CD1c-positive myeloid dendritic cell (primary cell): ENCODE results near the gene PCDHA11.
"Not testable (repeated sequence)": the region's sequence is repeated elsewhere in the genome, so short reads cannot be mapped to it uniquely, and the experiment has no call there.

Experiments
- DNase-seq: peaks from one replicate; pipeline ENCODE4 v3.0.0-alpha.2; 2016; ENCODE audit errors: extremely low spot score

Gene PCDHA11, protein sequence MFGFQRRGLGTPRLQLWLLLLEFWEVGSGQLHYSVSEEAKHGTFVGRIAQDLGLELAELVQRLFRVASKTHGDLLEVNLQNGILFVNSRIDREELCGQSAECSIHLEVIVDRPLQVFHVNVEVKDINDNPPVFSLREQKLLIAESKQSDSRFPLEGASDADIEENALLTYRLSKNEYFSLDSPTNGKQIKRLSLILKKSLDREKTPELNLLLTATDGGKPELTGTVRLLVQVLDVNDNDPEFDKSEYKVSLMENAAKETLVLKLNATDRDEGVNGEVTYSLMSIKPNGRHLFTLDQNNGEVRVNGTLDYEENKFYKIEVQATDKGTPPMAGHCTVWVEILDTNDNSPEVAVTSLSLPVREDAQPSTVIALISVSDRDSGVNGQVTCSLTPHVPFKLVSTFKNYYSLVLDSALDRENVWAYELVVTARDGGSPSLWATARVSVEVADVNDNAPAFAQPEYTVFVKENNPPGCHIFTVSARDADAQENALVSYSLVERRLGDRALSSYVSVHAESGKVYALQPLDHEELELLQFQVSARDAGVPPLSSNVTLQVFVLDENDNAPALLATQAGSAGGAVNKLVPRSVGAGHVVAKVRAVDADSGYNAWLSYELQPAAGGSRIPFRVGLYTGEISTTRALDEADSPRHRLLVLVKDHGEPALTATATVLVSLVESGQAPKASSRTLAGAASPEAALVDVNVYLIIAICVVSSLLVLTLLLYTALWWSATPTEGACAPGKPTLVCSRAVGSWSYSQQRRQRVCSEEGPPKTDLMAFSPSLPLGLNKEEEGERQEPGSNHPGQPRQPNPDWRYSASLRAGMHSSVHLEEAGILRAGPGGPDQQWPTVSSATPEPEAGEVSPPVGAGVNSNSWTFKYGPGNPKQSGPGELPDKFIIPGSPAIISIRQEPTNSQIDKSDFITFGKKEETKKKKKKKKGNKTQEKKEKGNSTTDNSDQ

DNA sequence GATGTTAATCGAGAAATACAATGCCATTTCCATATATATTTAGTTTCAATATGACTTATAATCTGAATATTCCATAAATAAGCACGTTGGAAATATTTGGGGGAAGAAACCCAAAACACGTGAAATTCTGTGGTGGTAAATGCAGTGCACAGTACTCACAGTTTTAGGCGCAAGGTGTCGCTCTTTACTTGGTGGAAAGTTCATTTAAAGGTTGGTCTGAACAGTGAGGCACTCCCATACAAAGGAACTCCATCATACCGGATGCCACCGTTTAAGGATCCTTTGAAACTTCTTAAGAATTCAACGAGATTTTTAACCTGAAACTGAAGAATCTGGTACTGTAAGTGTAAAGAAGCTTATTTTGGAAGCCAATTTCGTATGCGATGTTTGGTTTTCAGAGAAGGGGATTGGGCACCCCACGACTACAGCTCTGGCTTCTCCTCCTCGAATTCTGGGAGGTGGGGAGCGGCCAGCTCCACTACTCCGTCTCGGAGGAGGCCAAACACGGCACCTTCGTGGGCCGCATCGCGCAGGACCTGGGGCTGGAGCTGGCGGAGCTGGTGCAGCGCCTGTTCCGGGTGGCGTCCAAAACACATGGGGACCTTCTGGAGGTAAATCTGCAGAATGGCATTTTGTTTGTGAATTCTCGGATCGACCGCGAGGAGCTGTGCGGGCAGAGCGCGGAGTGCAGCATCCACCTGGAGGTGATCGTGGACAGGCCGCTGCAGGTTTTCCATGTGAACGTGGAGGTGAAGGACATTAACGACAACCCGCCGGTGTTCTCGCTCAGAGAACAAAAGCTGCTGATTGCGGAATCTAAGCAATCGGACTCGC is at the start of gene PCDHA11:
Gene PCDHA11 (plus strand): TSS at position 237 of the 834 bp plus-strand sequence. CDS start 147 bp downstream, at position 384.
- DNase-seq = no peak

DNA sequence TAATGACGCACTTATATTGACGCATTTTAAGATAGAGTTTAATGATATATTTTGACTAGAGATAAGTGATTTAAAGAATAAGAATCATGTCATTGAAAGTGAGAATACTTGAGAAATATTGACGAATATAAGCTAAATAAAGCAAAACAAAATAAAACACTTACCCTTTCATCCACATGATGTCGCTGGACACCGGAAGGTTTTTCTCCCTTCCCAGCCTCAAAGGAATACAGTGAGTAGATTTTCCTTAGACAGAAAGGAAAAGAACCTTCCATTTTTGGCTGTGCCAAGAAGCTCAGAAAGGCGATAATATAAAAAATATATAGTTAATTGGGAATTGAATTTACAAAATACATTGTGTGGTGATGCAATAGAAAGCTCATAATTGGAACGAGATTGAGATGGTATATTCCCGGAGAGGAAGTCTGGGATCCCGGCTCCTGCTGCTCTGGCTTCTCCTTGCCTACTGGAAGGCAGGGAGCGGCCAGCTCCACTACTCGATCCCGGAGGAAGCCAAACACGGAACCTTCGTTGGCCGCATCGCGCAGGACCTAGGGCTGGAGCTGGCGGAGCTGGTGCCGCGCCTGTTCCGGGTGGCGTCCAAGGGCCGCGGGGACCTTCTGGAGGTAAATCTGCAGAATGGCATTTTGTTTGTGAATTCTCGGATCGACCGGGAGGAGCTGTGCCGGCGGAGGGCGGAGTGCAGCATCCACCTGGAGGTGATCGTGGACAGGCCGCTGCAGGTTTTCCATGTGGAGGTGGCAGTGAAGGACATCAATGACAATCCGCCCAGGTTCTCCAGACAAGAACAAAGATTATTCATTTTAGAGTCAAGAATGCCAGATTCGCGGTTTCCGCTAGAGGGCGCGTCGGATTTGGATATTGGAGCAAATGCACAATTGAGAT is 47.1 kb upstream of the PCDHA11 start, which contains the start of gene PCDHA5:
Gene PCDHA5 (plus strand): TSS at position 239 of the 906 bp plus-strand sequence.
- DNase-seq = peak; percentile 4

- DNase-seq = no peak
Observed at GRCh38 chr5:140822281-140822629, 46.5 kb upstream of the PCDHA11 start.

- DNase-seq = not testable (repeated sequence)
Observed at GRCh38 chr5:140822969-140823368, 45.8 kb upstream of the PCDHA11 start.

DNA sequence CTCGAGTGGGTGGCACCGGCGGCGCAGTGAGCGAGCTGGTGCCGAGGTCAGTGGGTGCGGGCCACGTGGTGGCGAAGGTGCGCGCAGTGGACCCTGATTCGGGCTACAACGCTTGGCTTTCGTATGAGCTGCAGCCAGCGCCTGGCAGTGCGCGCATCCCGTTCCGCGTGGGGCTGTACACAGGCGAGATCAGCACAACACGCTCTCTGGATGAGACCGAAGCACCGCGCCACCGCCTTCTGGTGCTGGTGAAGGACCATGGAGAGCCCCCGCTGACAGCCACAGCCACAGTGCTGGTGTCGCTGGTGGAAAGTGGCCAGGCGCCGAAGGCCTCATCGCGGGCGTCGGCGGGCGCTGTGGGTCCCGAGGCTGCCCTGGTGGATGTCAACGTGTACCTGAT is 45.3 kb upstream of the PCDHA11 start:
- no peak for DNase-seq

- no peak for DNase-seq
Observed at GRCh38 chr5:140827704-140828361, 40.9 kb upstream of the PCDHA11 start, which contains the start of gene PCDHA6. Gene PCDHA6 (plus strand): TSS chr5:140827960. CDS start chr5:140828092, 132 bp downstream.

DNA sequence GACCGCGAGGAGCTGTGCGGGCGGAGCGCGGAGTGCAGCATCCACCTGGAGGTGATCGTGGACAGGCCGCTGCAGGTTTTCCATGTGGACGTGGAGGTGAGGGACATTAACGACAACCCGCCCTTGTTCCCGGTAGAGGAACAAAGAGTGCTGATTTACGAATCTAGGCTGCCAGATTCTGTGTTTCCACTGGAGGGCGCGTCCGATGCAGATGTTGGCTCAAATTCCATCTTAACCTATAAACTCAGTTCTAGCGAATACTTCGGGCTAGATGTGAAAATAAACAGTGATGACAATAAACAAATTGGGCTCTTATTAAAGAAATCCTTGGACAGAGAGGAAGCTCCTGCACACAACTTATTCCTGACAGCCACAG is 40.4 kb upstream of the PCDHA11 start:
- DNase-seq = no peak

GRCh38 chr5:140829511-140830501 is 39.0 kb upstream of the PCDHA11 start:
- not testable (repeated sequence) for DNase-seq

DNA sequence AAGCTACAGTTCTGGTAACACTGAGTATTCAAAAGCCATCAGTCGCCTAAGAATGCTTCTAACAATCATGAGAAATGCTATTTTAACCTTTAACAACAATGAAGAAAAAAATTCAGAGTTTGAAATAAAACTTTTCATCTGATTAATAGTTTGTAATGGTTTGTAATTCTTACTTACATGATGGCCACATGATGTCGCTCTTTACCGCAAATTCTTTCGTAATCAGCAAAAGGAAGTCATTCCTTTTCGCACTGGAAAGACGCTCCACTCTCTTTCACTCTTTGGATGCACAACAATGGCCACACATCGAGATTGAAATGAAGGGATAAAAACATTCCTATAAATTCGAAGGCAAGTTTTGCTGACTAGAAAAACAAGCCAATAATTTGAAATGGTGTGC is 34.8 kb upstream of the PCDHA11 start, which contains the start of gene PCDHA7:
Gene PCDHA7 (plus strand): TSS at position 277 of the 400 bp plus-strand sequence. CDS start 115 bp downstream, at position 392.
- no peak for DNase-seq

DNA sequence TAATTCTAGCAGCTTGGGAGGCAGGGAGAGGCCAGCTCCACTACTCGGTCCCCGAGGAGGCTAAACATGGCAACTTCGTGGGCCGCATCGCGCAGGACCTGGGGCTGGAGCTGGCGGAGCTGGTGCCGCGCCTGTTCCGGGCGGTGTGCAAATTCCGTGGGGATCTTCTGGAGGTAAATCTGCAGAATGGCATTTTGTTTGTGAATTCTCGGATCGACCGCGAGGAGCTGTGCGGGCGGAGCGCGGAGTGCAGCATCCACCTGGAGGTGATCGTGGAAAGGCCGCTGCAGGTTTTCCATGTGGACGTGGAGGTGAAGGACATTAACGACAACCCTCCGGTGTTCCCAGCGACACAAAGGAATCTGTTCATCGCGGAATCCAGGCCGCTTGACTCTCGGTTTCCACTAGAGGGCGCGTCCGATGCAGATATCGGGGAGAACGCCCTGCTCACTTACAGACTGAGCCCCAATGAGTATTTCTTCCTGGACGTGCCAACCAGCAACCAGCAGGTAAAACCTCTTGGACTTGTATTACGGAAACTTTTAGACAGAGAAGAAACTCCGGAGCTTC is 34.2 kb upstream of the PCDHA11 start:
- not testable (repeated sequence) for DNase-seq

- no peak for DNase-seq
Observed at GRCh38 chr5:140835622-140836510, 32.9 kb upstream of the PCDHA11 start.

GRCh38 chr5:140840978-140841962 is 27.5 kb upstream of the PCDHA11 start, which contains the start of gene PCDHA8:
Gene PCDHA8 (plus strand): TSS chr5:140841187. CDS start chr5:140841322, 135 bp downstream.
- DNase-seq = no peak

DNA sequence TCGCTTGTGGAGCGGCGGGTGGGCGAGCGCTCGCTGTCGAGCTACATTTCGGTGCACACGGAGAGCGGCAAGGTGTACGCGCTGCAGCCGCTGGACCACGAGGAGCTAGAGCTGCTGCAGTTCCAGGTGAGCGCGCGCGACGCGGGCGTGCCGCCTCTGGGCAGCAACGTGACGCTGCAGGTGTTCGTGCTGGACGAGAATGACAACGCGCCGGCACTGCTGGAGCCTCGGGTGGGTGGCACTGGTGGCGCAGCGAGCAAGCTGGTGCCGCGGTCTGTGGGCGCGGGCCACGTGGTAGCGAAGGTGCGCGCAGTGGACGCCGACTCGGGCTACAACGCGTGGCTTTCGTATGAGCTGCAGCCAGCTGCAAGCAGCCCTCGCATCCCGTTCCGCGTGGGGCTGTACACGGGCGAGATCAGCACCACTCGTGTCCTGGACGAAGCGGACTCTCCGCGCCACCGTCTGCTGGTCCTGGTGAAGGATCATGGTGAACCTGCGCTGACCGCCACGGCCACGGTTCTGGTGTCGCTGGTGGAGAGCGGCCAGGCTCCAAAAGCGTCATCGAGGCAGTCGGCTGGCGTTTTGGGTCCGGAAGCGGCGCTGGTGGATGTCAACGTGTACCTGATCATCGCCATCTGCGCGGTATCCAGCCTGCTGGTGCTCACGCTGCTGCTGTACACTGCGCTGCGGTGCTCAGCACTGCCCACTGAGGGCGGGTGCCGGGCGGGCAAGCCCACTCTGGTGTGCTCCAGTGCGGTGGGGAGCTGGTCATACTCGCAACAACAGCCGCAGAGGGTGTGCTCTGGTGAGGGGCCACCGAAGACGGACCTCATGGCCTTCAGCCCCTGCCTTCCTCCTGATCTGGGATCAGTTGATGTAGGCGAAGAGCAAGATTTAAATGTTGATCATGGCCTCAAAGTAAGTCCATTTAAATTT is 25.7 kb upstream of the PCDHA11 start:
- no peak for DNase-seq
